22Rv1 (cell line): ENCODE data around the gene ZNF516.

Source experiments
- CTCF ChIP-seq: fragments of 450-650 bp; IDR thresholded peaks from 2 replicates; pipeline ENCODE4 v1.5.1; 2017; ENCODE audit warnings: mild to moderate bottlenecking
- ZFX ChIP-seq: fragments of 450-650 bp; IDR thresholded peaks from 2 replicates; pipeline ENCODE4 v1.6.1; 2017; ENCODE audit warnings: antibody characterized with exemption, borderline replicate concordance

- TF ChIP-seq CTCF (no peak), ZFX (no peak)
Measured at GRCh38 chr18:76382275-76382674, 112.8 kb downstream of the ZNF516 start.
